ENCODE data around the gene ABHD4.
A peak's percentile ranks its signal among the peaks of the same experiment; 100 is the strongest.

ABHD4 gene

GRCh38 chr14:22556990-22557623, 41.0 kb upstream of the ABHD4 start:
- H3K4me3 ChIP-seq (ENCODE audit: low read length): peak overlapping the region; percentile 17; the same call in 1 of the 2 replicates

GRCh38 chr14:22557846-22558220, 40.3 kb upstream of the ABHD4 start:
- no peak for TF ChIP-seq ZNF274 (IDR thresholded peaks at IDR 0.05; ENCODE audit: low read depth, low read length)
- no peak overlapping the region for H3K4me3 ChIP-seq (ENCODE audit: low read length)

More at GRCh38 chr14:22556990-22557623, 41.0 kb upstream of the ABHD4 start:
- no peak for TF ChIP-seq ZNF274 (IDR thresholded peaks at IDR 0.05; ENCODE audit: low read depth, low read length)

GRCh38 chr14:22558221-22558913, 39.7 kb upstream of the ABHD4 start:
- no peak for TF ChIP-seq ZNF274 (IDR thresholded peaks at IDR 0.05; ENCODE audit: low read depth, low read length)
- H3K4me3 ChIP-seq (ENCODE audit: low read length): no peak overlapping the region

DNA sequence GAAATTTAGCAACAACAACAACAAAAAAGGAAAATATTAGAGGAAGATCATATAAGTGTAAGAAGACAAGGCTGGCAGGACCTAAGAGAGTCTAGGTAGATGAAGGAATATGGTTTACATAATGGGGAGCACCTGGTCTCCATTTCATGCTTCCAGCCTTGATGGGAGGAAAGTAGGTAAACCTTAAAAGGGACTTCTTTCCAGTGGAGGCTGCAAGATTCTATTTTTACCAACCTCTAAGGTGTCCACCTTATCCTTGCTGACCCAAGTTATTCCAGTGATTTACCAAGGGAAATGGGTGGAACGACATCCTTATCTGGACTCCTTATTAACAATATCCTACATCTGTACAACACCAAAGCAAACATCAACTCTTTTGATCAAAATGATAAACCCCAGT, 39.1 kb upstream of the ABHD4 start:
- no peak for TF ChIP-seq ZNF274 (IDR thresholded peaks at IDR 0.05; ENCODE audit: low read depth, low read length)
- no peak overlapping the region for H3K4me3 ChIP-seq (ENCODE audit: low read length)

DNA sequence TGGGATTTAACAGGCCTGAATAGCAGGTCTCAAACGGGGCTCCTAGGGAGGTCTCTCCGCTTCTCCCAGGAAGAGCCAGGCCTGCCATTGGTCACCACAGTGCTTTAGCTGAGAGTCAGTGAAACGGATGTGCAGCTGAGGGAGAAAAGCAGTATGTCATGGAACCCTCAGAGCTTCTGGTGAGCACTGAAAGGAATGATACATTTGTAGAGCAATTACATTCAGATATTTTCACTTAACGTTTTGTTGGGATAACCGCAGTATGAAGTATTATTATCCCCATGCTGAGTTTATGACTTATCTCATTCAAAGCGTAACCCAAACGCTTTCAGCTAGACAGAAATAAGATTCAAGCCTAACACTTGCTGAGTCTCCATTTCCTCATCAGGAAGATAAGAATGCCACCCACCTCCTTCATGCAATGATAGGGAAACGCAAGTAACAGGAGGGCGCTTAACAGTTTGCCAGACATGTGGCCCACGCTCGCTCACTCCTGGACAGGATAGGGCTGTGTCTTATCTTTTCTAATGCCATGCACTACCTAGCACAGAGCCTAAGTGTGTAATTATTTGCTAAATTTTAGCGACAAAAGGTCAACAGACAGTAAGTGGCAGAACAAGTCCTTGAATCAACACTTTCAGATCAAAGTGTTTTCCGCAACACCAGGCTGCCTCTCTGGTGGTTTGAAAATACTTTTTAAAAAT, 37.3 kb upstream of the ABHD4 start:
- no peak for TF ChIP-seq ZNF274 (IDR thresholded peaks at IDR 0.05; ENCODE audit: low read depth, low read length)
- H3K4me3 ChIP-seq (ENCODE audit: low read length): no peak overlapping the region

GRCh38 chr14:22561366-22561660, 36.8 kb upstream of the ABHD4 start:
- peak overlapping the region; percentile 16; the same call in 1 of the 2 replicates for H3K4me3 ChIP-seq (ENCODE audit: low read length)
- no peak for TF ChIP-seq ZNF274 (IDR thresholded peaks at IDR 0.05; ENCODE audit: low read depth, low read length)

GRCh38 chr14:22561661-22562579, 36.2 kb upstream of the ABHD4 start:
- no peak for TF ChIP-seq ZNF274 (IDR thresholded peaks at IDR 0.05; ENCODE audit: low read depth, low read length)
- peak overlapping the region; percentile 16; the same call in 1 of the 2 replicates for H3K4me3 ChIP-seq (ENCODE audit: low read length)

DNA sequence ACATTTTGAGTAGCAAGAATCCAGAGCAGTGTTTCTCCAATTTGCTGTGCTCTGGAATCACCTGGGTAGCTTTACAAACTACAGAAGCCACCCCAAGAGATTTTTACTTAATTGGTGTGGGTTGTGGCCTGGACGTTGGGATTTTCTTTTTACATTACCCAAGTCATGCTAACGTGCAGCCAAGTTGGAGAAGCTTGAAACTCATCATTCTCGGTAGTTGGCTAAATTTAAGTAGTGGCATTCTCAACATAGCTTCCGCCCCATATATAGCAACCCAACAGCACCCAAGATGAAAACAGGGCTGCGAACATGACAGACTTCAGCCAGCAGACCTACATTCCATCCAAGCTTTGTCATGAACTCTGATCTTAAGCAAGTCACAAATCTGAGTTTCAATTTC, 34.1 kb upstream of the ABHD4 start:
- H3K4me3 ChIP-seq (ENCODE audit: low read length): peak overlapping the region; percentile 22; the same call in 1 of the 2 replicates
- no peak for TF ChIP-seq ZNF274 (IDR thresholded peaks at IDR 0.05; ENCODE audit: low read depth, low read length)

- H3K4me3 ChIP-seq (ENCODE audit: low read length): no peak overlapping the region; the same call in 1 of the 2 replicates
- TF ChIP-seq ZNF274 (IDR thresholded peaks at IDR 0.05; ENCODE audit: low read depth, low read length): no peak
Measured at GRCh38 chr14:22564463-22564862, 33.6 kb upstream of the ABHD4 start.

DNA sequence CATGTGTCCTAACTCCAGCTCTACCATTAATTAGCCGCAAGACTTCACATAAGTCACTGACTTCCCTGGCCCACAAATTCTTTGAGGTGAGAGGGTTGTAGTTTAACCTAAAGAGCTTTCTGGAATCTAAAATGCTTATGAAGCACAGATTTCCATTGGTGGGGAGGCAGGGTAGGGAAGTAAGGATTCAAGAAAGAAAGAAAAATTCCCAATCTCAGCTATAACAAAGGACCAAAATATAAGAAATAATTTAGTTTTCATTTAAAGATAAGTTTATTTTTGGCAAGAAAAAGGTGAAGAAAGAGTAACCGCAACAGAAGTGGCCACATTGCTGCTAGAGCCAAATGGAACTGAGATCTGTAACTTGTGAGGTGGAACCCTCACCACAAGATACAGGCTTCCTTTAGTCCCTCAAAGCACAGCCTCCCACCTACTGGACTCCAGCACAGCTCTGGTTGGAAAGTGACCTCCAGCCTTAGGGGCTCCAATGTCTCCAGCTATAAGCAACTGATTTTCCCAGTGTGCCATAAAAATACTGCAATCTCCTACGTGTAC, 32.6 kb upstream of the ABHD4 start:
- peak overlapping the region; percentile 21; the same call in 1 of the 2 replicates for H3K4me3 ChIP-seq (ENCODE audit: low read length)
- no peak for TF ChIP-seq ZNF274 (IDR thresholded peaks at IDR 0.05; ENCODE audit: low read depth, low read length)

GRCh38 chr14:22566266-22566665, 31.8 kb upstream of the ABHD4 start:
- H3K4me3 ChIP-seq (ENCODE audit: low read length): peak overlapping the region; percentile 21; the same call in 1 of the 2 replicates

DNA sequence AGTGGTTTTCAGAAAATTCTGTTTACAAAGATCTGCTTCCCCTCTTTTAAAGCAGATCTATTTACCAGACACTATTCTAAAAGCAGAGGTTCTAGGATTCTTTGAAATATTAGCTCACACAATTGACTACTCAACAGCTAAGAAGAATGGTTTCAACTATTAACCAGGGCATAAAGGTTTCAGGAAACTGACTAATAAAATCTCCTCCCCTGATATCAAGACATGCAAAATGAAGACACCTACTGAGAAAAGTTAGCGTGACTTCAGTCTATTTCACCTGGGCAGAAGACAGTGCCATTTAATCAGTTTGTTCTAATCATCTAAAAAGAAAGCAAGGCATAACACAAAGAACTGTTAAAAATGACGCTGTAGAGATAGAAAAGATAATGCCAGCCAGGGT, 31.3 kb upstream of the ABHD4 start:
- no peak overlapping the region for H3K4me3 ChIP-seq (ENCODE audit: low read length)
- TF ChIP-seq ZNF274 (IDR thresholded peaks at IDR 0.05; ENCODE audit: low read depth, low read length): no peak

DNA sequence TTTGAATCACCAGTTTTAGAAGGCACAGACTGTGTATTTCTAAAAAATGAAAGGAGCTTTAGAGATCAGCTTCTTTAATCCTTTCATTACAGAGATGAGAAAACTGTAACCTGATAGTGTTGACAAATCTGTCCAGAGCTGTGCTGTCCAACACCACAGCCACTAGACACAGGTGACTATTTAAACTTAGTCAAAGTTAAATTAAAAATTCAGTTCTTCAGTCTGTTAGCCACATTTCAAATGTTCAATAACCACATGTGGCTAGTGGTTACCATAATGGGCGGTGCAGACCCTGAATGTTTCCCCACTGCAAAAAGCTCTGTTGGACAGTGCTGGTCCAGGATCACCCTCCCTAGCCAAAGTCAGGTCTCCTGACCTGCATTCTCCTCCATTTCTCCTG, 30.7 kb upstream of the ABHD4 start:
- TF ChIP-seq ZNF274 (IDR thresholded peaks at IDR 0.05; ENCODE audit: low read depth, low read length): no peak
- no peak overlapping the region; the same call in 1 of the 2 replicates for H3K4me3 ChIP-seq (ENCODE audit: low read length)

Measured in GM08714 (cell line).